NCI-H1694 (cell line): ENCODE measurements around the gene KCNK18.

ENCODE experiments used
- DNase-seq: peaks from one replicate; lab custom pipeline; 2025; lab: John Stamatoyannopoulos, UW

KCNK18 gene

GRCh38 chr10:117254338-117254737 lies 57.0 kb downstream of the KCNK18 start:
- DNase-seq, result no peak

- DNase-seq, result no peak
These were observed 57.8 kb downstream of the KCNK18 start for GRCh38 chr10:117254774-117255735.

GRCh38 chr10:117255835-117256460 lies 58.7 kb downstream of the KCNK18 start:
- DNase-seq, result no peak

GRCh38 chr10:117256910-117257309 lies 59.6 kb downstream of the KCNK18 start:
- DNase-seq, result no peak

- peak; percentile 0 for DNase-seq
These were observed 60.4 kb downstream of the KCNK18 start for GRCh38 chr10:117257721-117258120.

- DNase-seq, result no peak
These were observed 62.0 kb downstream of the KCNK18 start for GRCh38 chr10:117259279-117259678.
